Medulla oblongata (tissue), 1 donor: ENCODE data around the gene DCAF11.

ENCODE experiments used
- DNase-seq: peaks from one replicate; pipeline ENCODE4 v3.0.0-alpha.2; 2015; ENCODE audit errors: extremely low spot score

DCAF11 gene

DNA sequence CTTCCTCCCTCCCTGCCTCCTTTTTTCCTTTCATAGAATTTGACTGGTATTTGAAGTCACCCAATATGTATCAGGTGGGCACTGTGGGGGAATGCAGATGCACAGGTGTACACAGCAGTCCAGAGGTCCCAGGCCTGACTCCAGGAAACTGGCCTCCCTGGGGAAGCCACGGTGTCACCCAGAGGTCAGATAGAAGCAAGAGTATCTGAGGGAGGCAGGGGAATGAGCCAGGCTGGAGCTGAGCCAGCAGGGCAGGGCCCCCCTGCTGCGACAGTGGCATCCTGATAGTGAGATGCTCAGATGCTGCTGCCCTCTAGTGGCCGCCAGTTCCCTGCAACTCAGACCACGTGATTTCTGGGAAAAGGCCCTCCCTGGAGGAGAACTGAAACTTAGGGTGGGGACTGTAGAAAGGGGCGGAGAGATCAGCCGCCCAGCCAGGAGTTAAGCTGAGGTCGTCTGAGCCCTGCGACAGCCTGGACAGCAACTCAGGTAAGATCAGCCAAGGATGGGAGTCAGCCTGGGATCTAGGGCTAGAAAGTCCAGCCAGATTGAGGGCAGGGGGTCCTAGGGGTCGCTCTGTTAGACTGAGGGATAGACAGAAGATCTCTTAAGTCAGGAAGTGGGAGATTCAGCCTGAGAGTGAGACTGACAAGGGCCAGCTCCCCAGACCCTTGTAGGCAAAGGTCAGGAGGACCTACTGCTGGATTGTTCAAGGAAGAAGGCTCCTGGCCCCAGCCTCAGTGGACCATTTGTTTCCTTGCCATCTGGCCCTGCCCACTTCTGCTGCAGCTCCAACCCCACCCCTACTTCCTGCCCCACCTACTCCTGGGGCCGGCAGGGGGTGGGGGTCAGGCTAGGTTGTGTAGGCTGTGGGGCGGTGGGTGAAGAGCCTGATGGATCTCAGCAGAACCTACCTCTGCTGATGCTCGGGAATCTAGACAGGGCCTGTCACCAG, 46.5 kb downstream of the DCAF11 start, which contains the start of gene IRF9:
TSS of gene IRF9 (plus strand) at position 416 of the 955 bp plus-strand sequence. CDS start 880 bp downstream, outside the sequence.
- peak; percentile 98 for DNase-seq

DNA sequence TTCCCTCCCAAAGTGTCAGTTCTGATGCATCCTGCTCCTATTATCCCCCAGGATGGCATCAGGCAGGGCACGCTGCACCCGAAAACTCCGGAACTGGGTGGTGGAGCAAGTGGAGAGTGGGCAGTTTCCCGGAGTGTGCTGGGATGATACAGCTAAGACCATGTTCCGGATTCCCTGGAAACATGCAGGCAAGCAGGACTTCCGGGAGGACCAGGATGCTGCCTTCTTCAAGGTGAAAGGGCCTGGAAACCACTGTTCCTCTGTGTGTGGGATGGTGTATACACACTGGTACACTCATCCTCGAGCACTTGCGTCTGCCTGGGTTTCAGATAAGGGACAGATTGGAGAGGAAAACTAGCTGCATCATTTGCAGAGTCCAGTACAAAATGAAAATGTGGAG, 47.5 kb downstream of the DCAF11 start:
- DNase-seq, result peak; percentile 28

DNA sequence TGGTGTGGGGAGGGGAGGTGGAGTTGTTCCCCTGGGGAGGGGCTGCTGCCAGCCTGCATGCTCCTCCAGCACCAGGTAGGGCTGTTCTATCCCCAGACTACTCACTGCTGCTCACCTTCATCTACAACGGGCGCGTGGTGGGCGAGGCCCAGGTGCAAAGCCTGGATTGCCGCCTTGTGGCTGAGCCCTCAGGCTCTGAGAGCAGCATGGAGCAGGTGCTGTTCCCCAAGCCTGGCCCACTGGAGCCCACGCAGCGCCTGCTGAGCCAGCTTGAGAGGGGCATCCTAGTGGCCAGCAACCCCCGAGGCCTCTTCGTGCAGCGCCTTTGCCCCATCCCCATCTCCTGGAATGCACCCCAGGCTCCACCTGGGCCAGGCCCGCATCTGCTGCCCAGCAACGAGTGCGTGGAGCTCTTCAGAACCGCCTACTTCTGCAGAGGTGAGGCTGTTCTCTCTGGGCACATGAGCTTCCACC, 50.0 kb downstream of the DCAF11 start:
- no peak for DNase-seq

DNA sequence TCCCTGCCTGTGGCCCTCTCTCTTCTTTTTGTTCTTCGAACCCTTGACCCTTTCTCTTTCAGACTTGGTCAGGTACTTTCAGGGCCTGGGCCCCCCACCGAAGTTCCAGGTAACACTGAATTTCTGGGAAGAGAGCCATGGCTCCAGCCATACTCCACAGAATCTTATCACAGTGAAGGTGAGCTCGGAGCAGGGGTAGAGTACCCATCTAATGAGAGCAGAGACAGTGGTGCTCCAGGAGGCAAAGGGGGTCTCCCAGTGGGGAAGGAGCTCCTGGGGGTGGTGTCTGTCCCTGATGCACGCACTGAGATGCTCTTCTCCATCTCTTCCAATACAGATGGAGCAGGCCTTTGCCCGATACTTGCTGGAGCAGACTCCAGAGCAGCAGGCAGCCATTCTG, 51.2 kb downstream of the DCAF11 start:
- no peak for DNase-seq

DNA sequence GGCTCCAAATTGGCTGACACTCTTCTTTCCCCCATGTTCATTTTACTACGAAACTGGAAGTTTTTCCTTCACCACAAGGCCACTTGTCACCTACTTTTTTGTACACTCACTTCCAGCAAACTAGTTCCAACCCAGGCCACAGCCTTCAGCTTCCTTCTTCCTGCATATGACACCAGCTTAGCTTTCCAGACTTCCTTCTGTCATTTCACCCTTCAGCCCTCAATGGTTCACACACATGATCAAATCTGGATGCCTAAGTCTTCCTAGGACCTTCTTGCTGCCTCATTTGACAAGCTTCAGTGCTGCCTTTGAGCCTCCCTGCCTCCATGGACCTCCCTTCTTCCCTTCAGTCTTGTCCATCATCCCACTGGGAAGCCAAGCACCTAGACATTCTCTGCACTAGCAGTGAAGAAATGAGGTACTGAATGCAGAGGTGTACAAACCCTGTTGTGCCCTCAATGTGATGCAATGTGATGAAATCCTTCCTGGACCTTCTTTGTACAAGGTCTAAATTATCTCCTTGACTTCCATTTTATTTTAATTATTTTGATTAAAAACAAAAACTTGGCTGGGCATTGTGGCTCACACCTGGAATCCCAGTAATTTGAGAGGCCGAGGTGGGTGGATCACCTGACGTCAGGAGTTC, 53.0 kb downstream of the DCAF11 start:
- no peak for DNase-seq

DNA sequence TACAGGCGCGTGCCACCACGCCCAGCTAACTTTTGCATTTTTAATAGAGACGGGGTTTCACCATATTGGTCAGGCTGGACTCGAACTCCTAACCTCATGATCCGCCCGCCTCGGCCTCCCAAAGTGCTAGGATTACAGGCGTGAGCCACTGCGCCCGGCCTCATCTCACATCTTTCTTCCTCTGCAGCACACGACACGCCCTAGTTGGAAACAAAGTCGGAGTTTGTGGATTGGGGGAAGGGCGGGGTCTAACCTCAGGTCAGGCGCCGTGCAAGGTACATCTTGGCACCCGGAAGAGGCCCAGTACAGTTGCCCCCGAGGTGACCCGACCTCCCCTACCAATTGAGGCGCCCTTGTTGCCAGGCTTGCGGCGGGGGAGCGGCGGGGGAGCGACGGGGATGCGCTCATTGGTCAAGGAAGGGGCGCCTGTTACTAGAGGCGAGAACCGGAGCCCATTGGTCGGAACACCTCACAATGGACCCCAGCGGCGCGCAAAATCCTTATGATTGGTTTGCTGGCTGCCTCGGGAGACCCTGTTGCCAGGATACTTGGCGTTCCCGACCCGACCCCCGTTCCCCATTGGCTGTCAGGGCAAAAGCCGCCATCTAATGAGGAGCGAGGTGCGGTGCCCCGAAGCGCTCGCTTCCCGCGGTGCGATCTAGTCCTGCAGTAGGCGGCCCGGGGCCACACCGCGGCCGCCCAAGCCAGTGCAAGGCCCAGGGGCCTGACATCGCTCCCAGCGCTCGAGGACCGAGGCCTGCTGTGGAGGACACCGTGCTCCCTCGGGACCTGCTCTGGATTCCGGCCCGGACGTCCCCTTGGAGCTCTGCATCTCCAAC, 57.1 kb downstream of the DCAF11 start, which contains the start of gene REC8:
TSS of gene REC8 (plus strand) at position 659 of the 839 bp plus-strand sequence. CDS start 473 bp downstream, outside the sequence.
- DNase-seq, result peak; percentile 96

DNA sequence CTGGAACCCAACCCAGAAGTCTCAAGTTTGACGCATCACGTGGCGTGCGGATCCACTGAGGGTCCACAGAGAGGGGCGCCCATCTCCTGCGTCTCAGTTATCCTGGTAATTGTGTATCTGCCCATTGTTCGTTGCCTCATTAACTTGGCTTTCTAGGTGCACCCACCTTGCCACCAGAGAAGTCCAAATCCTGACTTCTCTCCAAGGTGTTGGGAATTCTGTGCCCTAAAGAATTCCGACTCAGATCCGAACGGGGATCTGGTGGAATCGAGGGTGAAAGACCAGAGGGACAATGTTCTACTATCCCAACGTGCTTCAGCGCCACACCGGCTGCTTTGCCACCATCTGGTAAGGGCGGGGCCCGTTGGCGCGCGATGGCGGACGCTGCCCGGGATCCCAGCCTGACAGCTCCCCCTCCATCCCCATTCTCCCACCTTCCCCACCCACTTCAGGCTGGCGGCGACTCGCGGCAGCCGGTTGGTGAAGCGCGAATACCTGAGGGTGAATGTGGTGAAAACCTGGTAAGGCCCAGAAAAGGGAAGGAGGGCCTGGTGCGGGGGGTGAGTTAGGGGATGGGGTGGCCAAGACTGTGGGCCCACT, 57.8 kb downstream of the DCAF11 start:
- DNase-seq, result no peak

DNA sequence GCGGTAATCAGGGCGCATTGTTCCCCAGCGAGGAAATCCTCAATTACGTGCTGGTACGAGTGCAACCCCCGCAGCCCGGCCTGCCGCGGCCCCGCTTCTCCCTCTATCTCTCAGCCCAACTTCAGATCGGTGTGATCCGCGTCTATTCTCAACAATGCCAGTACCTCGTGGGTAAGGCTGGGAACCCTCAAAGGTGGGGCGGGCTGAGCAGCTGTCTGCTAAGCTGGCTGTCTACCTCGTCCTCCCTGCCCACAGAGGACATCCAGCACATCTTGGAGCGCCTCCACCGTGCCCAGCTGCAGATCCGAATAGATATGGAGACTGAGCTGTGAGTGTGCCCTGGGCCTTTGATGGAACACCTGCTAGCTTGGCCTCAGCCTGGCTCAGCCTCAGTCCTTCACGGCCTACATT, 58.3 kb downstream of the DCAF11 start:
- DNase-seq, result no peak
